Neural cell (in vitro differentiated cells): Measurements from ENCODE around the gene ACOT8. TPM values are rescaled to one million over a fixed set of nuclear protein-coding genes. Genes with fewer than 3 reads are reported as not detected.

Experiments
- H2AFZ ChIP-seq: fragments of 200-600, 300-800 bp; sonication (generic), shearing (Covaris generic); 2 replicates; pipeline ENCODE4 v1.6.0; 2014; ENCODE audit warnings: low read depth, mild to moderate bottlenecking, antibody characterized with exemption, low read length, moderate library complexity
- H3F3A ChIP-seq: fragments of 200-600 bp; shearing (Covaris generic); 2 replicates; pipeline ENCODE4 v1.6.1; 2016; ENCODE audit warnings: mild to moderate bottlenecking, moderate library complexity, mixed read lengths, antibody characterized with exemption, low read length; ENCODE audit not compliant: insufficient read depth, poor library complexity, severe bottlenecking
- H3K27ac ChIP-seq: fragments of 200-600, 300-800 bp; sonication (generic), shearing (Covaris generic); 2 replicates; pipeline ENCODE4 v1.5.1; 2014; ENCODE audit warnings: mild to moderate bottlenecking, low read length, moderate library complexity
- H3K27me3 ChIP-seq: fragments of 300-800, 200-600 bp; sonication (generic), shearing (Covaris generic); 2 replicates; pipeline ENCODE4 v1.6.0; 2014; ENCODE audit warnings: mild to moderate bottlenecking, low read depth, low read length, moderate library complexity; ENCODE audit not compliant: insufficient read depth
- H3K36me3 ChIP-seq: fragments of 300-800, 200-600 bp; sonication (generic), shearing (Covaris generic); 2 replicates; pipeline ENCODE4 v1.5.1; 2014; ENCODE audit warnings: mild to moderate bottlenecking, antibody characterized with exemption, low read length, moderate library complexity; ENCODE audit not compliant: insufficient read depth
- H3K4me2 ChIP-seq: fragments of 300-800, 200-600 bp; sonication (generic), shearing (Covaris generic); 2 replicates; pipeline ENCODE4 v1.6.0; 2014; ENCODE audit warnings: mild to moderate bottlenecking, low read length
- H3K4me3 ChIP-seq: fragments of 300-800, 200-600 bp; sonication (generic), shearing (Covaris generic); 2 replicates; pipeline ENCODE4 v1.5.1; 2014; ENCODE audit warnings: mild to moderate bottlenecking, low read length, moderate library complexity
- H3K79me2 ChIP-seq: fragments of 200-600 bp; shearing (Covaris generic); replicated peaks from 2 replicates; pipeline ENCODE4 v1.6.0; 2014; ENCODE audit warnings: mild to moderate bottlenecking, low read length, moderate library complexity; ENCODE audit not compliant: insufficient read depth
- H3K9ac ChIP-seq: fragments of 300-800, 200-600 bp; sonication (generic), shearing (Covaris generic); 2 replicates; pipeline ENCODE4 v1.6.1; 2016; ENCODE audit warnings: mild to moderate bottlenecking, low read length, mixed read lengths
- H3K9me2 ChIP-seq: fragments of 200-600 bp; shearing (Covaris generic); 2 replicates; pipeline ENCODE4 v1.6.1; 2016; ENCODE audit warnings: mild to moderate bottlenecking, low read length, mixed read lengths; ENCODE audit not compliant: insufficient read depth
- H3K9me3 ChIP-seq: fragments of 200-600, 300-800 bp; sonication (generic), shearing (Covaris generic); 2 replicates; pipeline ENCODE4 v1.6.1; 2016; ENCODE audit warnings: mild to moderate bottlenecking, mixed run types, low read length, moderate library complexity, mixed read lengths
- H4K20me1 ChIP-seq: fragments of 200-600 bp; shearing (Covaris generic); 2 replicates; pipeline ENCODE4 v1.6.1; 2016; ENCODE audit warnings: mild to moderate bottlenecking, mixed run types; ENCODE audit not compliant: insufficient read depth
- EP300 ChIP-seq: fragments of 450-650 bp; conservative IDR thresholded peaks from 2 replicates; pipeline ENCODE4 v1.6.1; 2014; ENCODE audit warnings: antibody characterized with exemption, mild to moderate bottlenecking, moderate library complexity; ENCODE audit not compliant: poor library complexity, severe bottlenecking
- EZH2 ChIP-seq: fragments of 200-600, 300-800 bp; shearing (Covaris generic), sonication (generic); IDR thresholded peaks from 2 replicates; pipeline ENCODE4 v1.6.1; 2014; ENCODE audit warnings: antibody characterized with exemption, low read length, borderline replicate concordance, mild to moderate bottlenecking; ENCODE audit not compliant: insufficient read depth, poor library complexity, severe bottlenecking
- MXI1 ChIP-seq: fragments of 450-650 bp; conservative IDR thresholded peaks from 2 replicates; pipeline ENCODE4 v1.6.1; 2014; ENCODE audit warnings: antibody characterized with exemption, mild to moderate bottlenecking; ENCODE audit not compliant: poor library complexity, severe bottlenecking
- POLR2AphosphoS5 ChIP-seq: IDR thresholded peaks from 2 replicates; pipeline ENCODE4 v1.6.1; 2012
- RAD21 ChIP-seq: fragments of 450-650 bp; conservative IDR thresholded peaks from 2 replicates; pipeline ENCODE4 v1.6.1; 2014; ENCODE audit warnings: antibody characterized with exemption, mild to moderate bottlenecking, moderate library complexity
- SMC3 ChIP-seq: fragments of 450-650 bp; conservative IDR thresholded peaks from 2 replicates; pipeline ENCODE4 v1.6.1; 2014; ENCODE audit warnings: antibody characterized with exemption, mild to moderate bottlenecking, moderate library complexity; ENCODE audit not compliant: poor library complexity
- TAF1 ChIP-seq: IDR thresholded peaks from 2 replicates; pipeline ENCODE4 v1.6.1; 2012; ENCODE audit warnings: low read depth
- polyA plus RNA-seq: library from polyadenylated mRNA; depleted of rRNA; stranded (reverse); fragments of >200 nt; gene quantifications from 2 replicates; pipeline ENCODE4 v1.2.3, GENCODE V29; 2014
- TF ChIP-seq, protein P1 (sequence below): fragments of 450-650 bp; IDR thresholded peaks from 2 replicates; pipeline ENCODE4 v1.5.1; 2014; ENCODE audit warnings: antibody characterized with exemption, mild to moderate bottlenecking, moderate library complexity; ENCODE audit not compliant: poor library complexity, severe bottlenecking
- TF ChIP-seq, protein P2 (sequence below): IDR thresholded peaks from 2 replicates; pipeline ENCODE4 v1.6.1; 2012; ENCODE audit warnings: borderline replicate concordance

Gene ACOT8
- polyA plus RNA-seq, 1 donor from 2014 or later: 68.7 TPM

DNA sequence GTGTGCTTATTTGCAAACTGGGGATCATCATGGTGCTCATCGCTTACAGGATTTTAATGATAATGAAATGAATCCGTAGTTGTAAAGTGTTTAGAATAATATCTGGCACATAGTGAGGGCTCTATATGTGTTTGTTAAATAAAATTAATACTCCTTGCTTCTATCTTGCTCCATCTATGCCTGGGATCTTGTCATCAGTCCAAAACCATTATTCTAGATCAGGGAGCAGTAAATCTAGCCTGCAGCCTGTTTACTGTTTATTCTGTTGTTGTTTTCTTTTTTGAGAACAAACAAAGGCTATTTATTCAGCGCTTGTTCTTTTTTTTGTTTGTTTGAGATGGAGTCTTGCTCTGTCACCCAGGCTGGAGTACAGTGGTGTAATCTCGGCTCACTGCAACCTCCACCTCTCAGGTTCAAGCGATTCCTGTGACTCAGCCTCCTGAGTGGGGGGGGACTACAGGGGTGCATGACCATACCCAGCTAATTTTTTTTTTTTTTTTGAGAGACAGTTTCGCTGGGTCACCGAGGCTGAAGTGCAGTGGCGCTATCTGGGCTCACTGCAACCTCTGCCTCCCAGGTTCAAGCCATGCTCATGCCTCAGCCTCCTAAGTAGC, 8.1 kb downstream of the ACOT8 start:
- no peaks in the 10 kb centered on the region for H4K20me1 ChIP-seq
- no peaks in the 10 kb centered on the region for H3K9me2 ChIP-seq
- no peak overlapping the region for H3K27ac ChIP-seq
- H3K27me3 ChIP-seq: no peaks in the 10 kb centered on the region
- H3K4me2 ChIP-seq: no peak overlapping the region
- no peaks in the 10 kb centered on the region for H3K9me3 ChIP-seq
- H3K4me3 ChIP-seq: no peak overlapping the region
- no peak overlapping the region for H2AFZ ChIP-seq
- no peaks in the 10 kb centered on the region for H3F3A ChIP-seq
- no peaks in the 10 kb centered on the region for H3K36me3 ChIP-seq
- H3K9ac ChIP-seq: no peak overlapping the region
- H3K79me2 ChIP-seq: no peaks in the 10 kb centered on the region
- TF ChIP-seq, protein P1, sequence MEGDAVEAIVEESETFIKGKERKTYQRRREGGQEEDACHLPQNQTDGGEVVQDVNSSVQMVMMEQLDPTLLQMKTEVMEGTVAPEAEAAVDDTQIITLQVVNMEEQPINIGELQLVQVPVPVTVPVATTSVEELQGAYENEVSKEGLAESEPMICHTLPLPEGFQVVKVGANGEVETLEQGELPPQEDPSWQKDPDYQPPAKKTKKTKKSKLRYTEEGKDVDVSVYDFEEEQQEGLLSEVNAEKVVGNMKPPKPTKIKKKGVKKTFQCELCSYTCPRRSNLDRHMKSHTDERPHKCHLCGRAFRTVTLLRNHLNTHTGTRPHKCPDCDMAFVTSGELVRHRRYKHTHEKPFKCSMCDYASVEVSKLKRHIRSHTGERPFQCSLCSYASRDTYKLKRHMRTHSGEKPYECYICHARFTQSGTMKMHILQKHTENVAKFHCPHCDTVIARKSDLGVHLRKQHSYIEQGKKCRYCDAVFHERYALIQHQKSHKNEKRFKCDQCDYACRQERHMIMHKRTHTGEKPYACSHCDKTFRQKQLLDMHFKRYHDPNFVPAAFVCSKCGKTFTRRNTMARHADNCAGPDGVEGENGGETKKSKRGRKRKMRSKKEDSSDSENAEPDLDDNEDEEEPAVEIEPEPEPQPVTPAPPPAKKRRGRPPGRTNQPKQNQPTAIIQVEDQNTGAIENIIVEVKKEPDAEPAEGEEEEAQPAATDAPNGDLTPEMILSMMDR: no peak
- TF ChIP-seq EP300 (no peak), RAD21 (no peak)

DNA sequence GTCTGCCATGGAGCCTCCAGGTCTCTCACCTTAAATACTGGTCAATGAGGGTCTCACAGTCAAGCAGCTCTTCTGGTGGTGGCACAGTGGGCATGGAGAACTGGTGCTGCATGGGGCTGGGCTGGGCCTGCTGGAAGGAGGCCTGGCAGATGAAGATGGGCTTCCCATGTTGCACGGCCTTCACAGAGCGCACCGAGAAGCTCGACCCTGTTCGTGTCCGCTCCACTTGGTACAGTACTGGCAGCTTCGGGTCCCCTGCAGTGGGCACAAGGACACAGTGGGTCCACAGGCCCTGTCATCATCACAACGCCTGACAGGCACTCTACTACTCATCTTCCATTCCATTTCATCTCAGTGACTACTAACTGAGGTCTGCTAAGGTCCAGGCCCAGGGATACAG, 8.8 kb downstream of the ACOT8 start:
- no peak overlapping the region for H3K9ac ChIP-seq
- no peaks in the 10 kb centered on the region for H3K27me3 ChIP-seq
- no peak overlapping the region for H3K4me3 ChIP-seq
- no peak overlapping the region for H3K27ac ChIP-seq
- H4K20me1 ChIP-seq: no peaks in the 10 kb centered on the region
- no peaks in the 10 kb centered on the region for H3K9me2 ChIP-seq
- H3F3A ChIP-seq: no peaks in the 10 kb centered on the region
- no peak overlapping the region for H3K4me2 ChIP-seq
- no peak overlapping the region for H2AFZ ChIP-seq
- no peaks in the 10 kb centered on the region for H3K79me2 ChIP-seq
- TF ChIP-seq, protein P1: no peak
- no peak for TF ChIP-seq RAD21
- TF ChIP-seq, protein P2, sequence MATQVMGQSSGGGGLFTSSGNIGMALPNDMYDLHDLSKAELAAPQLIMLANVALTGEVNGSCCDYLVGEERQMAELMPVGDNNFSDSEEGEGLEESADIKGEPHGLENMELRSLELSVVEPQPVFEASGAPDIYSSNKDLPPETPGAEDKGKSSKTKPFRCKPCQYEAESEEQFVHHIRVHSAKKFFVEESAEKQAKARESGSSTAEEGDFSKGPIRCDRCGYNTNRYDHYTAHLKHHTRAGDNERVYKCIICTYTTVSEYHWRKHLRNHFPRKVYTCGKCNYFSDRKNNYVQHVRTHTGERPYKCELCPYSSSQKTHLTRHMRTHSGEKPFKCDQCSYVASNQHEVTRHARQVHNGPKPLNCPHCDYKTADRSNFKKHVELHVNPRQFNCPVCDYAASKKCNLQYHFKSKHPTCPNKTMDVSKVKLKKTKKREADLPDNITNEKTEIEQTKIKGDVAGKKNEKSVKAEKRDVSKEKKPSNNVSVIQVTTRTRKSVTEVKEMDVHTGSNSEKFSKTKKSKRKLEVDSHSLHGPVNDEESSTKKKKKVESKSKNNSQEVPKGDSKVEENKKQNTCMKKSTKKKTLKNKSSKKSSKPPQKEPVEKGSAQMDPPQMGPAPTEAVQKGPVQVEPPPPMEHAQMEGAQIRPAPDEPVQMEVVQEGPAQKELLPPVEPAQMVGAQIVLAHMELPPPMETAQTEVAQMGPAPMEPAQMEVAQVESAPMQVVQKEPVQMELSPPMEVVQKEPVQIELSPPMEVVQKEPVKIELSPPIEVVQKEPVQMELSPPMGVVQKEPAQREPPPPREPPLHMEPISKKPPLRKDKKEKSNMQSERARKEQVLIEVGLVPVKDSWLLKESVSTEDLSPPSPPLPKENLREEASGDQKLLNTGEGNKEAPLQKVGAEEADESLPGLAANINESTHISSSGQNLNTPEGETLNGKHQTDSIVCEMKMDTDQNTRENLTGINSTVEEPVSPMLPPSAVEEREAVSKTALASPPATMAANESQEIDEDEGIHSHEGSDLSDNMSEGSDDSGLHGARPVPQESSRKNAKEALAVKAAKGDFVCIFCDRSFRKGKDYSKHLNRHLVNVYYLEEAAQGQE: no peak
- TF ChIP-seq TAF1: no peak
- TF ChIP-seq MXI1: no peak
- no peak for TF ChIP-seq POLR2AphosphoS5
- TF ChIP-seq EZH2: no peak
- no peak for TF ChIP-seq EP300
- no peak for TF ChIP-seq SMC3
- no peaks in the 10 kb centered on the region for H3K36me3 ChIP-seq
- H3K9me3 ChIP-seq: no peaks in the 10 kb centered on the region
